GM19397 (cell line): ENCODE measurements around the gene IL26.
"Not testable (repeated sequence)": the region's sequence is repeated elsewhere in the genome, so short reads cannot be mapped to it uniquely, and the experiment has no call there.

Experiments
- ATAC-seq: cut with Tn5 transposase; IDR thresholded peaks from one replicate; pipeline ENCODE4 v1.9.1; 2021; ENCODE audit warnings: mild to moderate bottlenecking, moderate library complexity; ENCODE audit not compliant: unreplicated experiment

IL26 gene

DNA sequence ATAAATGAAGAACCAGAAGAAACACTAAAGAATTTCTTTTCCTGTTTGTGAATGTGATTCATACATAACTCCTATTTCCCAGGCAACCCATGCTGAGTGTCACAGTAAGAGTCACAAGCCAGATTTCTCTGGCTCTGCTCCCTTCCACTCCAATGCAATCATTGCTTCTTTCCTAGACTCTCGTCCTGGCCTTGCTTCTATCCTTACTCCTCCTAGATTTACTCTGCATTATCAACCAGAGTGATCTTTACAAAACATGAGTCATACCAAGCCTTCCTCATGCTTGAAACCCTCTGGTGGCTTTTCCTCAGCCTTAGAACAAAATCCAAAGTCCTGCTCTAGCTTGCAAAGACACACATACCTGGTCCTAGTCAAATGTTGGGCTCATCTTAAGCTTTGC lies 14.5 kb upstream of the IL26 start:
- ATAC-seq, result no peak

- ATAC-seq, result no peak
Observed at GRCh38 chr12:68239309-68239982, 13.8 kb upstream of the IL26 start.

DNA sequence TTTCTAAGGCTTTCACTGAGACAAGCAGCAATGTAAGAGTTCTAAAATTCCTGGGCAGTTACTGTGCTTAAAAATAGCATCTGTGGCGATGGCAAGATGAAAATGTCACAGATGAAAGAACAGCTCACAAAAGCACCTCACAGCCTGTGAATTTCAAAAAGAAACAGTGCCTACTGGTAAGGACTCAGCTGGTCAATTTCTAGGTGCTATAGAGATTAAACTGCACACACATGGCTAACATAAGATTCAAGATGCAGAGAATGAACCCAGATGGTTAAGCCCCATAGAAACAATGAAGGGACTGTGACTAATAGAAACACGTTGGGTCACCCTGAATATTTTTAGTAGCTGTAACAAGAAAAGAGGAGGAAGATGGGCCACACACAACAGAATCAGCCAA lies 12.0 kb upstream of the IL26 start:
- ATAC-seq, result no peak

- no peak for ATAC-seq
Observed at GRCh38 chr12:68237078-68237477, 11.5 kb upstream of the IL26 start.

DNA sequence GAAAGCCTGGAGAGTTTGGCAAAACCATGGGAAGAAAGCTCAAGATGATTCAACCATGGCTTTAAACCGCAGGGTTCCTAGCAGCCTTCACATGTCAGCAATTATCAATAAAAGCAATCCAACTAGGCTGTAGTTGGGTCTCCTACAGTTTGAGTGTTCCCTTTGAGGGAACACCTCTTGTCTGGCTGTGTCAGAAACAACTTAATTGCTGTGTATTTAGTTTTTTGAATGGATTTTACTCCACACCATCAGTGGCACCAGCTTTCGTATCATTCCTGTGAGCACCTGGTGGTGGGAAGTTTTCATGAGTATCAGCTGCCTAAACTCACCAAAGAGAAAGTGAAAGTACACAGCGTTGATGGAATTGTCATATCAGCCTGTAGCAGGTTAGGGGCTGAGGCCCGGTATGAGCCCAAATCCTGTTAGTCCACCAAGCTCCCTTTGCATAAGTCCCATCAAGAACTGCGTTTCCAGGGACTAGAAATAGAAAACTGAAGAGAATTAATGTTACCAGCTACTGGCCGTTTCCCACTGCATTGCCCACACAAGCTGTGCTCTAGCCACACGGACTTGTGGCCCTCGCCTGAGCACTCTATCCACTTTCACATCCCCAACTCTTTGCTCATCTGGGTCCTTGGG lies 10.9 kb upstream of the IL26 start:
- ATAC-seq, result peak; percentile 47

- ATAC-seq, result no peak
Observed at GRCh38 chr12:68235576-68235975, 10.0 kb upstream of the IL26 start.

- no peak for ATAC-seq
Observed at GRCh38 chr12:68234140-68234539, 8.5 kb upstream of the IL26 start.

GRCh38 chr12:68233498-68233897 lies 7.9 kb upstream of the IL26 start:
- no peak for ATAC-seq

DNA sequence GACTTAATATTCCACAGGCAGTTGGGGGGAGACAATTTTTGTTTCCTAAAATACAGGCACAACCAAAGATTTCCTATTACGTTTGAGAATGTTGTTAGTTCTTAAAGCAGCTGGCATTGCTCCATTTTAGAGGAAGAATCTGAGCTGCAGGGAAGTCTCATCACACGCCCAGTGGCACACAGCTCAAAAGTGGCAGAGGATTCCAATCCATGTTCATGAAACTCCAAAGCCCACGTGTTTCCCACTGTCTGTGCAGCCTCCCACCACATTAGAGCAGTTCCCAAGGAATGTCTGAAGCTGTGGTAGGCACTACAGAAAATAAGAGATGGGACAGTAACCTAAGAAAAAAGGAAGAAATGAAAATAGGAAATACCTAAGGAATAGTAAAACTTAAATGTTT lies 6.1 kb upstream of the IL26 start:
- ATAC-seq, result no peak

DNA sequence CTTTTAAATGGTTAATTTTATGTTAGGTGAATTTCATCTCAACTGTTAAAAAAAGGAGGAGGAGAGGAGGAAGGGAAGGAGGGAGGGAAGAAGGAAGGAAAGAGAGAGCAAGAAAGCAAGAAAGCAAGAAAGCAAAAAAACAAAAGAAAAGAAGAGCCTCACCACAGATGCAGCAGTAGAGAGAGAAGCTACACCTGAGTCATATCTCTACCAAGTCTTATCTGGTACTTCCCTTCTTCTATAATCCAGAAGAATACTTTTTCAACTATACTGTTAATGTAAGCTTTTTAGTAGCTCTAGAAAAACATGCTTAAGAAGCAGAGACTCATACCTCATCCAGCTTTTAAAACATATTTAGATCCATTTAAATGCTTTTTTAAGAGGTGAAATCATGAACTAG lies 5.6 kb upstream of the IL26 start:
- ATAC-seq, result no peak

- no peak for ATAC-seq
Observed at GRCh38 chr12:68229956-68230355, 4.3 kb upstream of the IL26 start.

- ATAC-seq, result no peak
Observed at GRCh38 chr12:68227356-68227755, 1.7 kb upstream of the IL26 start.

- ATAC-seq, result no peak
Observed at GRCh38 chr12:68224613-68225285, 861 bp downstream of the IL26 start.

DNA sequence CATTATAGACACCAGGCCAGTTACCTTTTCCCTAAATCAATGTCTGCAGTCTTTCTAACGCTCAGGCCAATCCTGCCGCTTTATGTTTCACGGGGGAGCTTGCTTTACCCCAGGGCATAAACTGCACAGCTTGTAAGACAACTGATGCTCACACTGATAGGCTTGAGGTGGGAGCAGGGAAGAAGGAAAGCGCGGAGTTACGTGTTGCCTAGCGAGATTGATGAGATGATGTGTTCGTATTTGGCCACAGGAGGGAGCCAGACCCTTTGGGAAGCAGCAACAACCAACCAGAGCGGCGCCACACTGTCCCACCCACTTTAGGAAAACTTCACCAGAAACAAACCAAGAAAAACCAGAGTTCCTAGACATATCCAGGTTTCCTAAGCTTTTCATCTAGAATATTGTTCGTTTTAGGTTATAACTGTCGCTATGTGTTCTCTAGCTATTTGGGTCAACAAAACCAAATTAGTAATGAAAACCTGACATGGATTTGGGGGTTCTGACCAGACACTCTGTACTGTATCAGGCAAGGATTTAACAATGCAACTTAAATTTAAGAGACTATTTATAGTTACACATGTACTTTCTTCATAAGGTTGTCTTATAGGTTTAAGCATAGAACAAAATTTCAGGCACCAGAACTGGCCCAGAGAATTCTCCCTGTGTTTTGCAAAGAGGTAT lies 2.4 kb downstream of the IL26 start:
- peak; percentile 88 for ATAC-seq

GRCh38 chr12:68222326-68222725 lies 3.3 kb downstream of the IL26 start:
- no peak for ATAC-seq

DNA sequence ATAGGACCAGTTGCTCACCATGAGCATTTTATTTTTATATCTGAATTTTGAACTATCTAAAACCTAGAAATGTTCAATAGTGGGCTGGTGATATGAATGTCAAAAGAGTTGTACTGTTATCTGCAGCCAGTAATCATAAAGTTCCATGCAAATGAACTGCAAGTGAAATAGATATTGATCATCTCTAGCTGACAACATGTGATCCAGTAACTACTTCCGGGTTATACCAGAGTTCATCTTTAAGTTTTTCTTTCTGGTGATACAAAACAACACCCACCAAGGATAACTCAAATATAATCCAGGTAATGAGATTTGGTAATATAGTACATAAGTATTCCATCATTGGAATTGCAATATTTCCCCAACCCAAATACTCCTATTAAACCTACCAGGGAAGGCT lies 4.1 kb downstream of the IL26 start:
- ATAC-seq, result no peak

- no peak for ATAC-seq
Observed at GRCh38 chr12:68210875-68211274, 14.7 kb downstream of the IL26 start.

GRCh38 chr12:68209048-68209728 lies 16.4 kb downstream of the IL26 start:
- ATAC-seq, result not testable (repeated sequence)

DNA sequence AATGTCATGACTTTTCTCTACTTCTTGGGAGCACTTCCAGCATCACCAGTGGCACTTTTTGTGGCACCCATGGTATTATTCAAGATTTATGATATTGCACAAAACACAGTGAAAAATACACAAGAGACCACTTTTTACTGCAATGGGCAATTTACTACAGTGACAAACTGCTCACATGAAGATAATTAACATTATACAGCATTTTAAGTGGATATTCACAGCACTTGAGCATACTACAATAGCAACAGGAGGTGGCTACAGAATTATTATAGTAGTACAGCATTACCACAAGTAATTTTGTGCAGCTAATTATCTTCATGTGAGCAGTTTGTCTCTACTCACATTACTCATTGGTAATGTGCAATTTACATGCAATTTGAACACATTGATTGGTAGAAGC lies 18.3 kb downstream of the IL26 start:
- no peak for ATAC-seq

GRCh38 chr12:68206446-68206845 lies 19.2 kb downstream of the IL26 start:
- ATAC-seq, result no peak

DNA sequence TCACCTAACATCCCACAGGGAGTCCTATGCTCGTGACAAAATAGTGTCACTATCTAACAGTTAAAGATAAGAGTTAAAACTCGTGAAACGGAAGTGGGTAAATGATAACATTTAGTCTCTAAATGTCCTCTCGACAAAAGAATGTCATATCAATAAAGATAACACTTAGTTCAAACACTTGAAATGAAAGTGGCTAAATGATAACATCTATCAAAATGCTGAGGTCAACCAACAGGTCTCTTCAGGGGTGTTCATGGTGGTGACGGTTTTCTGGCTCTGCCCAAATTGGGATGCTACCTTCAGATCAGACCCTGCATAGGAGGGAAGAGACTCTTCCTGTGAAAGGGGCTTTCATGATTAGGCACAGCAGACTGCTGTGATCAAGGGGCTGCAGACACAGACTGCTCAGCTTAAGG lies 22.1 kb downstream of the IL26 start:
- ATAC-seq, result no peak
